Measurements from ENCODE around the gene BCAR1.
"Not testable (repeated sequence)": the region's sequence is repeated elsewhere in the genome, so short reads cannot be mapped to it uniquely, and the experiment has no call there.

DNA sequence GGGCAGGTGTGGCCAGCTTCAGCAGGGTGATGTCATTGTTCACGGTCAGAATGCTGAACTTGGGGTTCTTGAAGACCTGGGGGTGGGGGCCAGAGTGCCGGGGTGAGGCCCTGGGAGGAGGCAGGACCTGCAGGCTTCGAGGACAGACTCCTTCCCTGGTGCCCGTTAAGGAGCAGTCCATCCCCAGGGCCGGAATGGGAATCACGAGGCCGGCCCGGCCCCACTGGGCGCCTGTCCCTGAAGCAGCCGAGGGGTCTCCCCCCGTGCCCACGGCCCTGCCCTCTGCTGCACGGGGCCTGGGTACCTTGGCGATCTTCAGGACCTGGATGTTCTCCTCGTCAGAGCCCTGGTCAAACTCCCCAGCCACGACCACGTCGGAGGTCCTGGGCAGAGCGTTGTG, 46.0 kb downstream of the BCAR1 start:
- TF ChIP-seq CEBPB (IDR thresholded peaks at IDR 0.05); POLR2A (IDR thresholded peaks at IDR 0.05; ENCODE audit: low read length); EHMT2 (IDR thresholded peaks at IDR 0.05; ENCODE audit: low read depth): not testable (repeated sequence)
- TF ChIP-seq, protein P1, sequence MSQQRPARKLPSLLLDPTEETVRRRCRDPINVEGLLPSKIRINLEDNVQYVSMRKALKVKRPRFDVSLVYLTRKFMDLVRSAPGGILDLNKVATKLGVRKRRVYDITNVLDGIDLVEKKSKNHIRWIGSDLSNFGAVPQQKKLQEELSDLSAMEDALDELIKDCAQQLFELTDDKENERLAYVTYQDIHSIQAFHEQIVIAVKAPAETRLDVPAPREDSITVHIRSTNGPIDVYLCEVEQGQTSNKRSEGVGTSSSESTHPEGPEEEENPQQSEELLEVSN (IDR thresholded peaks at IDR 0.05; ENCODE audit: borderline replicate concordance, low read depth) = not testable (repeated sequence)
- TF ChIP-seq, protein P2, sequence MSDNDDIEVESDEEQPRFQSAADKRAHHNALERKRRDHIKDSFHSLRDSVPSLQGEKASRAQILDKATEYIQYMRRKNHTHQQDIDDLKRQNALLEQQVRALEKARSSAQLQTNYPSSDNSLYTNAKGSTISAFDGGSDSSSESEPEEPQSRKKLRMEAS (IDR thresholded peaks at IDR 0.05) = not testable (repeated sequence)
- TF ChIP-seq, protein P3, sequence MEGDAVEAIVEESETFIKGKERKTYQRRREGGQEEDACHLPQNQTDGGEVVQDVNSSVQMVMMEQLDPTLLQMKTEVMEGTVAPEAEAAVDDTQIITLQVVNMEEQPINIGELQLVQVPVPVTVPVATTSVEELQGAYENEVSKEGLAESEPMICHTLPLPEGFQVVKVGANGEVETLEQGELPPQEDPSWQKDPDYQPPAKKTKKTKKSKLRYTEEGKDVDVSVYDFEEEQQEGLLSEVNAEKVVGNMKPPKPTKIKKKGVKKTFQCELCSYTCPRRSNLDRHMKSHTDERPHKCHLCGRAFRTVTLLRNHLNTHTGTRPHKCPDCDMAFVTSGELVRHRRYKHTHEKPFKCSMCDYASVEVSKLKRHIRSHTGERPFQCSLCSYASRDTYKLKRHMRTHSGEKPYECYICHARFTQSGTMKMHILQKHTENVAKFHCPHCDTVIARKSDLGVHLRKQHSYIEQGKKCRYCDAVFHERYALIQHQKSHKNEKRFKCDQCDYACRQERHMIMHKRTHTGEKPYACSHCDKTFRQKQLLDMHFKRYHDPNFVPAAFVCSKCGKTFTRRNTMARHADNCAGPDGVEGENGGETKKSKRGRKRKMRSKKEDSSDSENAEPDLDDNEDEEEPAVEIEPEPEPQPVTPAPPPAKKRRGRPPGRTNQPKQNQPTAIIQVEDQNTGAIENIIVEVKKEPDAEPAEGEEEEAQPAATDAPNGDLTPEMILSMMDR (IDR thresholded peaks at IDR 0.05) = not testable (repeated sequence)
